A673 (cell line): ENCODE data around the gene CLDN18.

Experiments used
- EZH2 ChIP-seq: fragments of 200-600 bp; sonication (generic); IDR thresholded peaks from 2 replicates; pipeline ENCODE4 v1.6.1; 2017; ENCODE audit warnings: borderline replicate concordance, low read depth, mild to moderate bottlenecking, mixed read lengths, antibody characterized with exemption, low read length; ENCODE audit not compliant: poor library complexity, severe bottlenecking
- TF ChIP-seq, protein P1 (sequence below): fragments of 300-800, 200-600 bp; sonication (generic); conservative IDR thresholded peaks from 2 replicates; pipeline ENCODE4 v1.5.1; 2017; ENCODE audit warnings: low read depth, mild to moderate bottlenecking, antibody characterized with exemption, low read length, moderate library complexity, mixed read lengths

DNA sequence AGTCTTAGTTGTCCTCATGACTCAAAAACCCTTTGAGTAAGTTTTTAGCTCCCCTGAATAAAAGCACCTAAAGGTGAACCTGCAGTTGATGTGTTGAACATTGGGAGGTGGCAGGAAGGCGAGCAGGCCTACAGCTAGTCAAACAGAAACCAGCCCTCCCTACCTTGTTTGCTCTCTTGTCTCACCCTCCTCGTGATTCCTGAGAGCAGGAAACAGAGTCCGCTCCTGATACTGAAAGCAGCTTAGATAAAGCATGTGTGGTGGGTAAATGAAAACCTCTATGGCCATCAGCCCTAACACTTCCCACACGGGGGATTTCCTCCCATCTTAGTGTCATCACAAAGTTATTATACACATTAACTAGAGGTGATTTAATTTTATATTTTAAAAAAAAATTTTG, 21.8 kb upstream of the CLDN18 start:
- TF ChIP-seq, protein P1, sequence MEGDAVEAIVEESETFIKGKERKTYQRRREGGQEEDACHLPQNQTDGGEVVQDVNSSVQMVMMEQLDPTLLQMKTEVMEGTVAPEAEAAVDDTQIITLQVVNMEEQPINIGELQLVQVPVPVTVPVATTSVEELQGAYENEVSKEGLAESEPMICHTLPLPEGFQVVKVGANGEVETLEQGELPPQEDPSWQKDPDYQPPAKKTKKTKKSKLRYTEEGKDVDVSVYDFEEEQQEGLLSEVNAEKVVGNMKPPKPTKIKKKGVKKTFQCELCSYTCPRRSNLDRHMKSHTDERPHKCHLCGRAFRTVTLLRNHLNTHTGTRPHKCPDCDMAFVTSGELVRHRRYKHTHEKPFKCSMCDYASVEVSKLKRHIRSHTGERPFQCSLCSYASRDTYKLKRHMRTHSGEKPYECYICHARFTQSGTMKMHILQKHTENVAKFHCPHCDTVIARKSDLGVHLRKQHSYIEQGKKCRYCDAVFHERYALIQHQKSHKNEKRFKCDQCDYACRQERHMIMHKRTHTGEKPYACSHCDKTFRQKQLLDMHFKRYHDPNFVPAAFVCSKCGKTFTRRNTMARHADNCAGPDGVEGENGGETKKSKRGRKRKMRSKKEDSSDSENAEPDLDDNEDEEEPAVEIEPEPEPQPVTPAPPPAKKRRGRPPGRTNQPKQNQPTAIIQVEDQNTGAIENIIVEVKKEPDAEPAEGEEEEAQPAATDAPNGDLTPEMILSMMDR: no peak
- no peak for TF ChIP-seq EZH2
